ENCODE results near the gene RBFOX2. TPM values are rescaled to one million over a fixed set of nuclear protein-coding genes. Genes with fewer than 3 reads are reported as not detected.

RBFOX2 gene
- total RNA-seq, 2 donors from 2014 or later: 104 to 120 TPM

GRCh38 chr22:35914665-35915476 is 113.8 kb downstream of the RBFOX2 start:
- Histone ChIP-seq H3K4me3 (ENCODE audit: low read length) (peak overlapping the region; percentile 83), H3K9ac (ENCODE audit: extremely low read depth, low read length, poor library complexity, severe bottlenecking) (peak overlapping the region; percentile 59), H3K27ac (ENCODE audit: low read depth, low read length) (peak overlapping the region; percentile 89), H3K4me1 (ENCODE audit: control insufficient read depth, insufficient read depth, low read length) (peaks cover 33% of the 10 kb centered on the region), H3K36me3 (ENCODE audit: control insufficient read depth, insufficient read depth, low read length) (no peaks in the 10 kb centered on the region), H3K9me3 (ENCODE audit: control insufficient read depth, low read length) (no peaks in the 10 kb centered on the region), H3K27me3 (ENCODE audit: control insufficient read depth, insufficient read depth, low read length, poor library complexity, severe bottlenecking) (no peaks in the 10 kb centered on the region)
- peak overlapping the region; percentile 90 for H3K27ac Mint-ChIP-seq
- peak overlapping the region; percentile 52 for H3K4me3 Mint-ChIP-seq
- DNase-seq: peak; percentile 89
- H3K9me3 Mint-ChIP-seq: no peaks in the 10 kb centered on the region
- no peak for TF ChIP-seq CTCF (conservative IDR thresholded peaks at IDR 0.05)
- 5 to 6% methylated on average over 7 to 9 of the region's 9 CpGs for whole genome bisulfite sequencing, 2 experiments (ENCODE audit: insufficient coverage in 1 of 2, insufficient read length in 1 of 2)
- H3K27me3 Mint-ChIP-seq (ENCODE audit: insufficient read depth): no peaks in the 10 kb centered on the region
- H3K36me3 Mint-ChIP-seq (ENCODE audit: low read depth): no peaks in the 10 kb centered on the region
- peaks cover 60% of the 10 kb centered on the region for H3K4me1 Mint-ChIP-seq

- 0 to 38% methylated on average over 1 to 2 of the region's 2 CpGs for WGBS, 2 experiments (ENCODE audit: insufficient coverage in 1 of 2, insufficient read length in 1 of 2)
- Histone ChIP-seq H3K9me3 (ENCODE audit: control insufficient read depth, low read length) (no peaks in the 10 kb centered on the region), H3K9ac (ENCODE audit: extremely low read depth, low read length, poor library complexity, severe bottlenecking) (no peak overlapping the region), H3K4me3 (ENCODE audit: low read length) (peak overlapping the region; percentile 83), H3K27me3 (ENCODE audit: control insufficient read depth, insufficient read depth, low read length, poor library complexity, severe bottlenecking) (no peaks in the 10 kb centered on the region), H3K4me1 (ENCODE audit: control insufficient read depth, insufficient read depth, low read length) (peaks cover 33% of the 10 kb centered on the region), H3K27ac (ENCODE audit: low read depth, low read length) (no peak overlapping the region), H3K36me3 (ENCODE audit: control insufficient read depth, insufficient read depth, low read length) (no peaks in the 10 kb centered on the region)
- no peaks in the 10 kb centered on the region for H3K9me3 Mint-ChIP-seq
- H3K27ac Mint-ChIP-seq: peak overlapping the region; percentile 90
- DNase-seq: no peak
- H3K4me3 Mint-ChIP-seq: peak overlapping the region; percentile 52
- TF ChIP-seq CTCF (conservative IDR thresholded peaks at IDR 0.05): no peak
- peaks cover 55% of the 10 kb centered on the region for H3K4me1 Mint-ChIP-seq
- no peaks in the 10 kb centered on the region for H3K36me3 Mint-ChIP-seq (ENCODE audit: low read depth)
- H3K27me3 Mint-ChIP-seq (ENCODE audit: insufficient read depth): peaks cover 3% of the 10 kb centered on the region
These were observed 114.3 kb downstream of the RBFOX2 start for GRCh38 chr22:35914357-35914664.

- peaks cover 55% of the 10 kb centered on the region for H3K4me1 Mint-ChIP-seq
- H3K27me3 Mint-ChIP-seq (ENCODE audit: insufficient read depth): peaks cover 3% of the 10 kb centered on the region
- no peak for TF ChIP-seq CTCF (conservative IDR thresholded peaks at IDR 0.05)
- H3K9me3 Mint-ChIP-seq: no peaks in the 10 kb centered on the region
- H3K36me3 Mint-ChIP-seq (ENCODE audit: low read depth): no peaks in the 10 kb centered on the region
- no peak for DNase-seq
- H3K4me3 Mint-ChIP-seq: peak overlapping the region; percentile 52
- Histone ChIP-seq H3K9ac (ENCODE audit: extremely low read depth, low read length, poor library complexity, severe bottlenecking) (no peak overlapping the region), H3K4me1 (ENCODE audit: control insufficient read depth, insufficient read depth, low read length) (peaks cover 33% of the 10 kb centered on the region), H3K4me3 (ENCODE audit: low read length) (peak overlapping the region; percentile 83), H3K27me3 (ENCODE audit: control insufficient read depth, insufficient read depth, low read length, poor library complexity, severe bottlenecking) (no peaks in the 10 kb centered on the region), H3K36me3 (ENCODE audit: control insufficient read depth, insufficient read depth, low read length) (no peaks in the 10 kb centered on the region), H3K27ac (ENCODE audit: low read depth, low read length) (no peak overlapping the region), H3K9me3 (ENCODE audit: control insufficient read depth, low read length) (no peaks in the 10 kb centered on the region)
- peak overlapping the region; percentile 90 for H3K27ac Mint-ChIP-seq
- WGBS, 2 experiments (ENCODE audit: insufficient coverage in 1 of 2, insufficient read length in 1 of 2): 34 to 100% methylated on average over 1 of the region's 1 CpG
These were observed 114.7 kb downstream of the RBFOX2 start for GRCh38 chr22:35913925-35914324.
